ENCODE measurements around the gene TMIE. TPM values are rescaled to one million over a fixed set of nuclear protein-coding genes. Genes with fewer than 3 reads are reported as not detected.

Gene TMIE
- total and polyA plus RNA-seq, 2 of the 8 experiments (the other 6 are each of a cell fraction or from before 2014, with no cell fraction given), result 0.45 to 0.67 TPM

DNA sequence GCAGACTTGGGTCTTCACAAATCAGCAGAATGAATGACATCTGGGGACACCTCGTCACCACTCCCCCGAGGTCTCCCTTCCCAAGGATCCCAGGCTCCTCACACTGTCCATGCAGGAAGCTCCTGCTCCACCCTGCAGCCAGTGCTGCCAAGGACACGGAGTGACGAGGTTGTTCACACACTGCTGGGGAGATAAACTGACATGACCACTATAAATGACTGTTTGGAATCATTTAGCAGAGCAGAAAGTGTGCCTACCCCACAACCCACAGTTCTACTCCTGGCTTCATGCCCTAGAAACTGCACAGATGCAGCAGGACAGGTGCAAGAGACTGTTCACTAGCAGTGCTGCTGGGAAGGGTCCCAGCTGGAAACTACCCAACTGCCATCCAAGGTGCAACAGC is 36.1 kb downstream of the TMIE start:
- Histone ChIP-seq H3K4me2 (ENCODE audit: insufficient read depth in 1 of 2, low read depth in 2 of 2, low read length in 2 of 2) (no peak overlapping the region), H4K5ac (ENCODE audit: insufficient read length, low read depth, low read length) (no peak overlapping the region), H3K4me1 (replicated peaks in 1 of 4; ENCODE audit: control insufficient read depth in 3 of 4, insufficient read depth in 4 of 4, low read length in 3 of 4) (no peaks in the 10 kb centered on the region), H2BK120ac (replicated peaks; ENCODE audit: low read depth, low read length) (no peak overlapping the region), H3K56ac (replicated peaks; ENCODE audit: insufficient read length, low read depth, low read length) (no peak overlapping the region), H3K4me3 (ENCODE audit: extremely low read depth in 1 of 4, insufficient read depth in 2 of 4, low read depth in 3 of 4, low read length in 4 of 4) (no peak overlapping the region), H3K27me3 (replicated peaks in 1 of 4; ENCODE audit: control insufficient read depth in 3 of 4, extremely low read depth in 1 of 4, insufficient read depth in 3 of 4, low read length in 3 of 4) (no peaks in the 10 kb centered on the region), H3K4ac (replicated peaks; ENCODE audit: insufficient read length, low read depth, low read length) (no peak overlapping the region), H3K18ac (ENCODE audit: extremely low read depth, low read length) (no peak overlapping the region), H2AK5ac (ENCODE audit: low read depth, low read length) (no peak overlapping the region), H3K79me2 (ENCODE audit: control insufficient read depth in 1 of 2, insufficient read depth in 2 of 2, low read length in 2 of 2) (no peaks in the 10 kb centered on the region), H2BK5ac (ENCODE audit: low read depth, low read length) (no peak overlapping the region), H3K14ac (ENCODE audit: insufficient read length) (no peak overlapping the region), H4K20me1 (replicated peaks in 1 of 2; ENCODE audit: control insufficient read depth in 1 of 2, insufficient read depth in 2 of 2, low read length in 2 of 2) (no peaks in the 10 kb centered on the region), H4K91ac (replicated peaks; ENCODE audit: insufficient read length, low read length) (no peak overlapping the region), H3K79me1 (ENCODE audit: low read depth, low read length) (no peaks in the 10 kb centered on the region), H2AFZ (ENCODE audit: low read length) (no peak overlapping the region), H3K23ac (ENCODE audit: insufficient read length) (no peak overlapping the region), H2BK20ac (ENCODE audit: low read length) (no peak overlapping the region), H3K27ac (ENCODE audit: low read depth, low read length) (no peak overlapping the region), H2BK12ac (ENCODE audit: low read depth, low read length) (no peak overlapping the region), H3K23me2 (ENCODE audit: low read depth, low read length) (no peaks in the 10 kb centered on the region), H3K9me3 (ENCODE audit: insufficient read depth in 2 of 2, low read depth in 1 of 2, low read length in 1 of 2) (no peaks in the 10 kb centered on the region), H2BK15ac (ENCODE audit: low read length) (0 out of 2 replicates have a peak overlapping the region, but pooled peaks have one; percentile 1), H4K8ac (ENCODE audit: extremely low read depth, insufficient read depth, low read length) (no peak overlapping the region), H3K36me3 (ENCODE audit: control insufficient read depth in 2 of 4, insufficient read depth in 4 of 4, low read length in 3 of 4) (no peaks in the 10 kb centered on the region), H3K9ac (replicated peaks in 1 of 4; ENCODE audit: extremely low read depth in 1 of 4, low read depth in 3 of 4, low read length in 3 of 4) (no peak overlapping the region)
- DNase-seq (ENCODE audit: low read depth in 1 of 2, low spot score in 2 of 2) (no peak), FAIRE-seq (no peak)
- CTCF ChIA-PET (ENCODE audit: partially characterized antibody), result interaction anchor here (0.6 to 1.2 kb wide), 5 partner anchors 9 to 1021 kb away, joined by 3 to 5 read pairs (median 3); no protein-coding TSS in a partner anchor
- POLR2A ChIA-PET (ENCODE audit: partially characterized antibody), result no interaction called here
- WGBS, 2 experiments (ENCODE audit: extremely low coverage in 1 of 2, insufficient coverage in 1 of 2, insufficient read length in 1 of 2, insufficient replicate concordance in 2 of 2, low coverage in 1 of 2, low lambda C conversion rate in 2 of 2, missing lambda C conversion rate in 1 of 2), result 98% methylated on average over 4 of the region's 4 CpGs; no CpG with 5 or more reads in 1 of the 2 experiments
- no peak for TF ChIP-seq RNF2 (IDR thresholded peaks at IDR 0.05; ENCODE audit: borderline replicate concordance, low read depth, low read length, missing control alignments, poor library complexity, severe bottlenecking)
- TF ChIP-seq RBBP5 (IDR thresholded peaks at IDR 0.05; ENCODE audit: borderline replicate concordance, low read depth, low read length), result no peak
- no peak for TF ChIP-seq TEAD4 (IDR thresholded peaks at IDR 0.05; ENCODE audit: low read depth, low read length)
- TF ChIP-seq CHD2 (IDR thresholded peaks at IDR 0.05; ENCODE audit: low read length), result no peak
- TF ChIP-seq HDAC6 (IDR thresholded peaks at IDR 0.05; ENCODE audit: low read depth, low read length), result no peak
- TF ChIP-seq SIN3A (conservative IDR thresholded peaks at IDR 0.05 in 1 of 2, IDR thresholded peaks at IDR 0.05 in 1 of 2; ENCODE audit: low read depth in 1 of 2, low read length in 2 of 2), result no peak
- TF ChIP-seq, protein P1, sequence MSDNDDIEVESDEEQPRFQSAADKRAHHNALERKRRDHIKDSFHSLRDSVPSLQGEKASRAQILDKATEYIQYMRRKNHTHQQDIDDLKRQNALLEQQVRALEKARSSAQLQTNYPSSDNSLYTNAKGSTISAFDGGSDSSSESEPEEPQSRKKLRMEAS (IDR thresholded peaks at IDR 0.05), result no peak
- no peak for TF ChIP-seq CEBPB (IDR thresholded peaks at IDR 0.05; ENCODE audit: low read depth, low read length)
- no peak for TF ChIP-seq BRCA1 (IDR thresholded peaks at IDR 0.05; ENCODE audit: low read depth, low read length)
- no peak for TF ChIP-seq SP4 (IDR thresholded peaks at IDR 0.05; ENCODE audit: low read length)
- TF ChIP-seq CBX8 (IDR thresholded peaks at IDR 0.05; ENCODE audit: borderline replicate concordance, low read depth, low read length), result no peak
- no peak for TF ChIP-seq POU5F1 (IDR thresholded peaks at IDR 0.05; ENCODE audit: low read depth, low read length)
